Upper lobe of left lung (tissue), 6 donors: Measurements from ENCODE around the gene WNK2. TPM values are rescaled to one million over a fixed set of nuclear protein-coding genes. Genes with fewer than 3 reads are reported as not detected.

Experiments
- ATAC-seq, 2 donors: fragments of 200-7000 bp; cut with Tn5 transposase; one replicate each; pipeline ENCODE4 v1.9.1; 2022; ENCODE audit warnings: mild to moderate bottlenecking in 2 of 2, moderate library complexity in 2 of 2; ENCODE audit not compliant: low FRiP score in 2 of 2
- DNase-seq, 2 donors: peaks; one replicate each; pipeline ENCODE4 v3.0.0-alpha.2; 2019 to 2020
- H3K27ac ChIP-seq, 4 donors: fragments of 200-600 bp; sonication (generic); one replicate each; pipeline ENCODE4 v1.5.1; 2016 to 2019
- H3K27me3 ChIP-seq, 4 donors: fragments of 200-600 bp; sonication (generic); one replicate each; pipeline ENCODE4 v1.5.1; 2017 to 2019
- H3K36me3 ChIP-seq, 4 donors: fragments of 200-600 bp; sonication (generic); one replicate each; pipeline ENCODE4 v1.5.1; 2016 to 2019
- H3K4me1 ChIP-seq, 4 donors: fragments of 200-600 bp; sonication (generic); one replicate each; pipeline ENCODE4 v1.5.1; 2018 to 2019
- H3K4me3 ChIP-seq, 4 donors: fragments of 200-600 bp; sonication (generic); one replicate each; pipeline ENCODE4 v1.5.1; 2017 to 2019; ENCODE audit warnings: mild to moderate bottlenecking in 2 of 4, moderate library complexity in 1 of 4
- H3K9me3 ChIP-seq, 4 donors: fragments of 200-600 bp; sonication (generic); one replicate each; pipeline ENCODE4 v1.5.1; 2018 to 2019
- EP300 ChIP-seq, 4 donors: sonication (generic); formaldehyde crosslinking; IDR thresholded peaks; one replicate each; pipeline ENCODE4 v1.5.1; 2017; ENCODE audit warnings: antibody characterized with exemption in 4 of 4, control low read depth in 2 of 4
- POLR2A ChIP-seq, 4 donors: fragments of 450-650 bp; IDR thresholded peaks; one replicate each; pipeline ENCODE4 v1.5.1; 2016 to 2017; ENCODE audit warnings: antibody characterized with exemption in 4 of 4, mild to moderate bottlenecking in 2 of 4
- POLR2AphosphoS5 ChIP-seq, 2 donors: sonication (generic); formaldehyde crosslinking; IDR thresholded peaks; one replicate each; pipeline ENCODE4 v1.5.1; 2017; ENCODE audit warnings: antibody characterized with exemption in 2 of 2
- WGBS, 2 donors: methylation state at CpG; one replicate each; pipeline ENCODE4 v1.1.5; 2017 to 2018; 5-methylcytosine and 5-hydroxymethylcytosine counted together
- total RNA-seq, 6 donors: library from RNA; depleted of rRNA in 4 of 6; stranded (reverse); fragments of >200 nt in 4 of 6; gene quantifications; one replicate each; pipeline versions ENCODE4 v1.1.0 to v1.2.1, GENCODE V29; 2016 to 2021
- TF ChIP-seq, protein P1 (sequence below), 6 experiments: fragments of 450-650 bp in 4 of 6; fragments of 200-600 bp in 2 of 6; sonication (generic) in 2 of 6; IDR thresholded peaks; one replicate each; pipeline ENCODE4 v1.5.1; 2016 to 2019; ENCODE audit warnings: antibody characterized with exemption in 6 of 6
- donor health status: DM: no; HTN: no; CAD: no; lungs with moderate emphysema.
- donor health status: DM: no; HTN: yes; CAD: no; lungs with severe emphysema.

The WNK2 gene
- total RNA-seq, 6 donors from 2014 or later, result 1.1 to 11.5 (median 7.3) TPM

- Histone ChIP-seq H3K4me3 (no peak overlapping the region), H3K36me3 (no peaks in the 10 kb centered on the region), H3K27ac (no peak overlapping the region), H3K9me3 (no peaks in the 10 kb centered on the region), H3K27me3 (no peaks in the 10 kb centered on the region), H3K4me1 (no peaks in the 10 kb centered on the region)
- WGBS, 2 donors, result 89 to 90% methylated on average over 9 of the region's 9 CpGs
- TF ChIP-seq POLR2A (IDR thresholded peaks at IDR 0.05), result no peak
- TF ChIP-seq, protein P1, sequence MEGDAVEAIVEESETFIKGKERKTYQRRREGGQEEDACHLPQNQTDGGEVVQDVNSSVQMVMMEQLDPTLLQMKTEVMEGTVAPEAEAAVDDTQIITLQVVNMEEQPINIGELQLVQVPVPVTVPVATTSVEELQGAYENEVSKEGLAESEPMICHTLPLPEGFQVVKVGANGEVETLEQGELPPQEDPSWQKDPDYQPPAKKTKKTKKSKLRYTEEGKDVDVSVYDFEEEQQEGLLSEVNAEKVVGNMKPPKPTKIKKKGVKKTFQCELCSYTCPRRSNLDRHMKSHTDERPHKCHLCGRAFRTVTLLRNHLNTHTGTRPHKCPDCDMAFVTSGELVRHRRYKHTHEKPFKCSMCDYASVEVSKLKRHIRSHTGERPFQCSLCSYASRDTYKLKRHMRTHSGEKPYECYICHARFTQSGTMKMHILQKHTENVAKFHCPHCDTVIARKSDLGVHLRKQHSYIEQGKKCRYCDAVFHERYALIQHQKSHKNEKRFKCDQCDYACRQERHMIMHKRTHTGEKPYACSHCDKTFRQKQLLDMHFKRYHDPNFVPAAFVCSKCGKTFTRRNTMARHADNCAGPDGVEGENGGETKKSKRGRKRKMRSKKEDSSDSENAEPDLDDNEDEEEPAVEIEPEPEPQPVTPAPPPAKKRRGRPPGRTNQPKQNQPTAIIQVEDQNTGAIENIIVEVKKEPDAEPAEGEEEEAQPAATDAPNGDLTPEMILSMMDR (IDR thresholded peaks at IDR 0.05), result no peak
- TF ChIP-seq EP300 (IDR thresholded peaks at IDR 0.05), result no peak
- TF ChIP-seq POLR2AphosphoS5 (IDR thresholded peaks at IDR 0.05), result no peak
- ATAC-seq (no peak), DNase-seq (no peak)
These were observed 142.1 kb downstream of the WNK2 start for GRCh38 chr9:93326056-93326455.

- TF ChIP-seq POLR2A (IDR thresholded peaks at IDR 0.05) (no peak), POLR2AphosphoS5 (IDR thresholded peaks at IDR 0.05) (no peak), EP300 (IDR thresholded peaks at IDR 0.05) (no peak)
- TF ChIP-seq, protein P1 (IDR thresholded peaks at IDR 0.05), result no peak
- 91 to 93% methylated on average over 13 of the region's 13 CpGs for WGBS, 2 donors
- no peak for ATAC-seq
- H3K36me3 ChIP-seq, result no peaks in the 10 kb centered on the region
- no peak overlapping the region for H3K4me3 ChIP-seq
- no peaks in the 10 kb centered on the region for H3K27me3 ChIP-seq
- H3K4me1 ChIP-seq, result no peaks in the 10 kb centered on the region
- no peak overlapping the region for H3K27ac ChIP-seq
- H3K9me3 ChIP-seq, result no peaks in the 10 kb centered on the region
- no peak for DNase-seq
These were observed 142.7 kb downstream of the WNK2 start for GRCh38 chr9:93326654-93327053.

GRCh38 chr9:93329629-93330280, 145.8 kb downstream of the WNK2 start:
- H3K27me3 ChIP-seq, result no peaks in the 10 kb centered on the region
- DNase-seq, result no peak
- 69 to 74% methylated on average over 7 of the region's 7 CpGs for WGBS, 2 donors
- H3K36me3 ChIP-seq, result no peaks in the 10 kb centered on the region
- no peaks in the 10 kb centered on the region for H3K4me1 ChIP-seq
- TF ChIP-seq, protein P1 (IDR thresholded peaks at IDR 0.05), result no peak
- no peak for TF ChIP-seq POLR2AphosphoS5 (IDR thresholded peaks at IDR 0.05)
- no peak for TF ChIP-seq POLR2A (IDR thresholded peaks at IDR 0.05)
- no peak for TF ChIP-seq EP300 (IDR thresholded peaks at IDR 0.05)
- H3K4me3 ChIP-seq, result no peak overlapping the region
- ATAC-seq, result no peak
- H3K9me3 ChIP-seq, result no peaks in the 10 kb centered on the region
- no peak overlapping the region for H3K27ac ChIP-seq

DNA sequence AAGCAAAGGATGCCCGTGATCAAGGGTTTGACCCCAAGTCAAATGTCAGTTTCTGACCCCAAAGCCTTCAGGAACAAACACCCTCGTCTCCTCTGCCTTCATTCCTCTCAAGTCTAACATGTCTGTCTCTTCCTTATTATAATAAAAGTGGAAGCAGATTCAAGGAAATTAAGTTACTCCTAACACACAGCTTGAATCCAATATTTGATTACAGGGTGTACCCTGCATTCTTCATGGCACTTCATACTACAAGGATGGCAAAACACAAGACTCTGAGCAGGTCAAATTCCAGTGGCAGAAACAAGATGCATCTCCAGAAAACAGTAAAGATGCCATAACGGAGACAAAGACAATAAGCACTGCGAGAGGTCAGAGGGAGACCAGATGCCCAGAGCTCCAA, 148.4 kb downstream of the WNK2 start:
- ATAC-seq, result no peak
- H3K27me3 ChIP-seq, result no peaks in the 10 kb centered on the region

More for the DNA sequence above, 148.4 kb downstream of the WNK2 start:
- no peak overlapping the region for H3K27ac ChIP-seq
- whole genome bisulfite sequencing, 2 donors, result 71 to 79% methylated on average over 4 of the region's 4 CpGs
- no peaks in the 10 kb centered on the region for H3K4me1 ChIP-seq
- no peaks in the 10 kb centered on the region for H3K9me3 ChIP-seq
- H3K4me3 ChIP-seq, result no peak overlapping the region
- no peak for DNase-seq
- no peaks in the 10 kb centered on the region for H3K36me3 ChIP-seq
- TF ChIP-seq POLR2AphosphoS5 (IDR thresholded peaks at IDR 0.05) (no peak), POLR2A (IDR thresholded peaks at IDR 0.05) (no peak), EP300 (IDR thresholded peaks at IDR 0.05) (no peak)
- TF ChIP-seq, protein P1 (IDR thresholded peaks at IDR 0.05), result no peak
